H1 (cell line): ENCODE measurements around the gene BEAN1. TPM values are rescaled to one million over a fixed set of nuclear protein-coding genes. Genes with fewer than 3 reads are reported as not detected.
A peak's percentile ranks its signal among the peaks of the same experiment; 100 is the strongest.

Source experiments
- CTCF ChIA-PET: fragments of 300-600 bp; sonication (Branson Sonifier 250); formaldehyde crosslinking; loops from one replicate; lab custom pipeline; 2021; ENCODE audit not compliant: partially characterized antibody; lab: Charles Lee
- POLR2A ChIA-PET: fragments of 300-600 bp; sonication (Branson Sonifier 250); formaldehyde crosslinking; loops from one replicate; lab custom pipeline; 2021; ENCODE audit warnings: inconsistent platforms; ENCODE audit not compliant: partially characterized antibody; lab: Charles Lee
- DNase-seq, 2 experiments: peaks; one replicate each; pipeline versions ENCODE4 v3.0.0 to v3.0.0-alpha.2; 2010 to 2022; ENCODE audit warnings: low spot score in 2 of 2, low read depth in 1 of 2, mixed read lengths in 1 of 2
- FAIRE-seq: peaks from 2 replicates; lab custom pipeline; 2011; peaks lifted over from hg19 to GRCh38; lab: Jason Lieb, UNC
- H2AFZ ChIP-seq: 2 replicates; pipeline ENCODE4 v1.8.1; 2012; ENCODE audit warnings: low read length, inconsistent platforms
- H2AK5ac ChIP-seq: 2 replicates; pipeline ENCODE4 v1.6.1; 2013; ENCODE audit warnings: low read depth, low read length
- H2BK120ac ChIP-seq: replicated peaks from 2 replicates; pipeline ENCODE3; 2013; ENCODE audit warnings: low read depth, low read length, inconsistent platforms
- H2BK12ac ChIP-seq: 2 replicates; pipeline ENCODE4 v1.6.1; 2013; ENCODE audit warnings: low read depth, low read length
- H2BK15ac ChIP-seq: 2 replicates; pipeline ENCODE4 v1.6.1; 2013; ENCODE audit warnings: low read length
- H2BK20ac ChIP-seq: 2 replicates; pipeline ENCODE4 v1.6.1; 2013; ENCODE audit warnings: low read length
- H2BK5ac ChIP-seq: 2 replicates; pipeline ENCODE4 v1.6.1; 2013; ENCODE audit warnings: low read depth, low read length
- H3K14ac ChIP-seq: 2 replicates; pipeline ENCODE4 v1.6.1; 2013; ENCODE audit warnings: inconsistent platforms; ENCODE audit not compliant: insufficient read length
- H3K18ac ChIP-seq: 2 replicates; pipeline ENCODE4 v1.6.1; 2013; ENCODE audit warnings: low read length; ENCODE audit errors: extremely low read depth
- H3K23ac ChIP-seq: 2 replicates; pipeline ENCODE4 v1.6.1; 2013; ENCODE audit warnings: inconsistent platforms; ENCODE audit not compliant: insufficient read length
- H3K23me2 ChIP-seq: 2 replicates; pipeline ENCODE4 v1.6.1; 2013; ENCODE audit warnings: low read depth, low read length
- H3K27ac ChIP-seq: 2 replicates; pipeline ENCODE4 v1.6.1; 2011; ENCODE audit warnings: low read depth, low read length, inconsistent platforms
- H3K27me3 ChIP-seq, 4 experiments: replicated peaks in 1 of 4; 1 replicate in 1 of 4; 2 replicates in 3 of 4; pipeline versions ENCODE4 v1.6.1 to v1.8.1; 2011 to 2013; ENCODE audit warnings: low read length in 3 of 4, mild to moderate bottlenecking in 3 of 4, inconsistent platforms in 2 of 4, mixed read lengths in 2 of 4, moderate library complexity in 1 of 4; ENCODE audit not compliant: control insufficient read depth in 3 of 4, insufficient read depth in 3 of 4; ENCODE audit errors: extremely low read depth in 1 of 4
- H3K36me3 ChIP-seq, 4 experiments: 2 replicates each; pipeline versions ENCODE4 v1.6.1 to v1.8.1; 2011 to 2013; ENCODE audit warnings: mild to moderate bottlenecking in 4 of 4, low read length in 3 of 4, moderate library complexity in 2 of 4, control low read depth in 1 of 4, inconsistent platforms in 1 of 4; ENCODE audit not compliant: insufficient read depth in 4 of 4, control insufficient read depth in 2 of 4
- H3K4ac ChIP-seq: replicated peaks from 2 replicates; pipeline ENCODE3; 2013; ENCODE audit warnings: low read length, low read depth, mixed read lengths, inconsistent platforms; ENCODE audit not compliant: insufficient read length
- H3K4me1 ChIP-seq, 4 experiments: replicated peaks in 1 of 4; 1 replicate in 1 of 4; 2 replicates in 3 of 4; pipeline versions ENCODE4 v1.6.1 to v1.8.1; 2011 to 2013; ENCODE audit warnings: low read length in 3 of 4, inconsistent platforms in 2 of 4, mixed read lengths in 1 of 4; ENCODE audit not compliant: insufficient read depth in 4 of 4, control insufficient read depth in 3 of 4
- H3K4me2 ChIP-seq, 2 experiments: 2 replicates each; pipeline versions ENCODE4 v1.6.1 to v1.8.1; 2011 to 2013; ENCODE audit warnings: low read depth in 2 of 2, low read length in 2 of 2, control low read depth in 1 of 2, inconsistent platforms in 1 of 2, mild to moderate bottlenecking in 1 of 2; ENCODE audit not compliant: insufficient read depth in 1 of 2
- H3K4me3 ChIP-seq, 4 experiments: fragments of 200-600, 300-600 bp in 1 of 4; sonication (generic), shearing (Covaris generic), sonication (Bioruptor Twin) in 1 of 4; 2 replicates each; pipeline versions ENCODE4 v1.5.1 to v1.8.1; 2011 to 2016; ENCODE audit warnings: low read length in 4 of 4, low read depth in 3 of 4, control low read depth in 2 of 4, inconsistent platforms in 2 of 4, mild to moderate bottlenecking in 2 of 4, mixed read lengths in 1 of 4, moderate library complexity in 1 of 4; ENCODE audit not compliant: insufficient read depth in 2 of 4; ENCODE audit errors: extremely low read depth in 1 of 4
- H3K56ac ChIP-seq: replicated peaks from 2 replicates; pipeline ENCODE3; 2013; ENCODE audit warnings: low read depth, mild to moderate bottlenecking, mixed read lengths, low read length, inconsistent platforms; ENCODE audit not compliant: insufficient read length
- H3K79me1 ChIP-seq: 2 replicates; pipeline ENCODE4 v1.6.1; 2013; ENCODE audit warnings: low read depth, low read length, control low read depth
- H3K79me2 ChIP-seq, 2 experiments: 2 replicates each; pipeline versions ENCODE4 v1.6.1 to v1.8.1; 2012 to 2013; ENCODE audit warnings: low read length in 2 of 2, mild to moderate bottlenecking in 2 of 2, inconsistent platforms in 1 of 2; ENCODE audit not compliant: insufficient read depth in 2 of 2, control insufficient read depth in 1 of 2
- H3K9ac ChIP-seq, 4 experiments: replicated peaks in 1 of 4; 1 replicate in 1 of 4; 2 replicates in 3 of 4; pipeline versions ENCODE4 v1.6.1 to v1.8.1; 2011 to 2013; ENCODE audit warnings: low read depth in 3 of 4, low read length in 3 of 4, control low read depth in 2 of 4, mild to moderate bottlenecking in 2 of 4, moderate library complexity in 2 of 4, inconsistent platforms in 1 of 4; ENCODE audit errors: extremely low read depth in 1 of 4
- H3K9me3 ChIP-seq, 2 experiments: 2 replicates each; pipeline versions ENCODE4 v1.6.1 to v1.8.1; 2012 to 2013; ENCODE audit warnings: mild to moderate bottlenecking in 2 of 2, moderate library complexity in 2 of 2, control low read depth in 1 of 2, inconsistent platforms in 1 of 2, low read depth in 1 of 2, low read length in 1 of 2, mixed read lengths in 1 of 2; ENCODE audit not compliant: insufficient read depth in 2 of 2
- H4K20me1 ChIP-seq, 2 experiments: replicated peaks in 1 of 2; 2 replicates each; pipeline versions ENCODE3 to v1.8.1; 2011 to 2013; ENCODE audit warnings: inconsistent platforms in 2 of 2, low read length in 2 of 2, mild to moderate bottlenecking in 1 of 2; ENCODE audit not compliant: insufficient read depth in 2 of 2, control insufficient read depth in 1 of 2
- H4K5ac ChIP-seq: 2 replicates; pipeline ENCODE4 v1.6.1; 2013; ENCODE audit warnings: low read length, low read depth, mixed read lengths, inconsistent platforms; ENCODE audit not compliant: insufficient read length
- H4K8ac ChIP-seq: 2 replicates; pipeline ENCODE4 v1.8.0; 2013; ENCODE audit warnings: mild to moderate bottlenecking, moderate library complexity, low read length, inconsistent platforms; ENCODE audit not compliant: insufficient read depth; ENCODE audit errors: extremely low read depth
- H4K91ac ChIP-seq: replicated peaks from 2 replicates; pipeline ENCODE3; 2013; ENCODE audit warnings: low read length, mixed read lengths, inconsistent platforms; ENCODE audit not compliant: insufficient read length
- ASH2L ChIP-seq: fragments of 200-600, 300-600 bp; sonication (generic); IDR thresholded peaks from one replicate; pipeline ENCODE4 v1.7.1; 2017; ENCODE audit warnings: low read length
- POLR2AphosphoS5 ChIP-seq: IDR thresholded peaks from 2 replicates; pipeline ENCODE4 v1.6.1; 2011; ENCODE audit warnings: low read depth, low read length
- RXRA ChIP-seq: IDR thresholded peaks from 2 replicates; pipeline ENCODE4 v1.6.1; 2011; ENCODE audit warnings: low read depth, mild to moderate bottlenecking, low read length, moderate library complexity; ENCODE audit not compliant: insufficient read depth
- SIN3A ChIP-seq, 2 experiments: IDR thresholded peaks in 1 of 2; conservative IDR thresholded peaks in 1 of 2; 2 replicates each; pipeline ENCODE4 v1.6.1; 2011 to 2012; ENCODE audit warnings: low read length in 2 of 2, improper control_type of control experiment in 1 of 2, low read depth in 1 of 2, mild to moderate bottlenecking in 1 of 2
- SP2 ChIP-seq: IDR thresholded peaks from 2 replicates; pipeline ENCODE4 v1.6.1; 2012; ENCODE audit warnings: mild to moderate bottlenecking, low read length, inconsistent platforms
- TAF7 ChIP-seq: optimal IDR thresholded peaks from 2 replicates; pipeline ENCODE3; 2011; ENCODE audit warnings: low read depth, mild to moderate bottlenecking, inconsistent platforms, low read length, moderate library complexity, borderline replicate concordance
- WGBS, 2 experiments: shearing (Covaris generic) in 1 of 2; methylation state at CpG; one replicate each; pipeline versions ENCODE4 v1.1.6 to v1.1.7; 2013 to 2015; ENCODE audit warnings: low lambda C conversion rate in 2 of 2, mixed read lengths in 2 of 2, inconsistent platforms in 1 of 2, low coverage in 1 of 2, missing lambda C conversion rate in 1 of 2; ENCODE audit not compliant: insufficient replicate concordance in 2 of 2, insufficient coverage in 1 of 2, insufficient read length in 1 of 2; ENCODE audit errors: extremely low coverage in 1 of 2, missing lambda C conversion rate in 1 of 2; 5-methylcytosine and 5-hydroxymethylcytosine counted together
- polyA plus RNA-seq, 7 experiments: library from polyadenylated mRNA; depleted of rRNA in 3 of 7; stranded (reverse) in 5 of 7; unstranded in 2 of 7; fragments of >200 nt in 5 of 7; fragments of 200-250 nt in 2 of 7; gene quantifications; 1 replicate in 5 of 7; 2 replicates in 1 of 7; 4 replicates in 1 of 7; pipeline versions ENCODE4 v1.2.1 to v1.2.3, GENCODE V29; 2011 to 2013; ENCODE audit warnings: missing spikeins in 2 of 7, mixed read lengths in 2 of 7
- total RNA-seq: library from RNA; stranded (reverse); fragmentation: NEBNext Ultra II Directional; extraction: Animal tissue kit (Norgen Biotek cat#: 25700); gene quantifications from 2 replicates; pipeline ENCODE4 v1.2.1, GENCODE V29; 2021

BEAN1 gene
- total and polyA plus RNA-seq, 2 of the 8 experiments (the other 6 are each of a cell fraction or from before 2014, with no cell fraction given) = 0.08 TPM; not detected in 1

DNA sequence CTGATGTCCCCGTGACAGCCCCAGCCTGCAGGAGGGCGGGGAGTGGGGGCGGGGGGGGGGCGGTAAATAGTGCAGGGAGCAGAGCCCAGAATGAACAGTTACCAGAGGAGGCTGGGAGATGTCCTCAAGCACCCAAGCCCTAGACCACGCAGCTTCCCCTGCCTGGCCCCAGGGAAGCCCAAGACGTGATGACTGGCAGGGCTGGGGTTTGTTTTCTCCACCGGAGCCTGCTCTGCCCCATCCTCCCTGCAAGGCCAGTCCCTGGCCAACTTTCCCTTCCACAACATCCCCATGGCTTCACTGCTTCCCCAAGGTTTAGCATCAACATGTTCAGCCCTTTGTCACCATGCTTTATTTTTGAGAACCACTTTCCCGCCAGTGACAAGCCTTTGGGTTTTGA, 1.4 kb upstream of the BEAN1 start:
- no peak overlapping the region for H3K14ac ChIP-seq
- no peak overlapping the region for H2AFZ ChIP-seq
- no peaks in the 10 kb centered on the region for H3K79me2 ChIP-seq
- no peak overlapping the region for H2BK120ac ChIP-seq
- 24% methylated on average over 5 of the region's 8 CpGs; no CpG with 5 or more reads in 1 of the 2 experiments for WGBS, 2 experiments
- TF ChIP-seq SIN3A (conservative IDR thresholded peaks at IDR 0.05 in 1 of 2, IDR thresholded peaks at IDR 0.05 in 1 of 2; ENCODE audit: low read depth in 1 of 2, low read length in 2 of 2) = no peak
- TF ChIP-seq RXRA = no peak
- no peak for TF ChIP-seq TAF7
- TF ChIP-seq SP2 = no peak
- TF ChIP-seq ASH2L = no peak
- TF ChIP-seq POLR2AphosphoS5 = no peak
- TF ChIP-seq, all 59 proteins: peak for 0
- no peak overlapping the region for H3K9ac ChIP-seq
- H3K4me3 ChIP-seq = no peak overlapping the region; a peak in 1 of 8 replicates
- H4K5ac ChIP-seq = no peak overlapping the region
- no peak overlapping the region for H2BK12ac ChIP-seq
- no peak overlapping the region for H2AK5ac ChIP-seq
- no peak overlapping the region for H3K18ac ChIP-seq
- no peak overlapping the region for H3K56ac ChIP-seq
- H3K9me3 ChIP-seq = no peaks in the 10 kb centered on the region
- ChIA-PET CTCF (interaction anchor here (0.9 to 2.3 kb wide), 6 partner anchors 9 to 84 kb away, joined by 3 to 11 read pairs (median 6); no protein-coding TSS in a partner anchor), POLR2A (no interaction called here)
- H4K91ac ChIP-seq = no peak overlapping the region
- no peak overlapping the region for H2BK20ac ChIP-seq
- H3K4me2 ChIP-seq = peak overlapping the region; percentile 67 to 97; a peak in 3 of 4 replicates
- DNase-seq = no peak
- H3K79me1 ChIP-seq = no peaks in the 10 kb centered on the region
- H3K4ac ChIP-seq = no peak overlapping the region
- peaks cover 0 to 29% (median 21%) of the 10 kb centered on the region in 4 experiments; a peak in 6 of 7 replicates for H3K4me1 ChIP-seq
- no peak overlapping the region for H2BK5ac ChIP-seq
- H4K20me1 ChIP-seq = peaks cover 4 to 11% of the 10 kb centered on the region in 2 experiments
- H3K23ac ChIP-seq = no peak overlapping the region
- no peaks in the 10 kb centered on the region for H3K36me3 ChIP-seq
- peaks cover 11% of the 10 kb centered on the region for H3K23me2 ChIP-seq
- no peak overlapping the region for H4K8ac ChIP-seq
- H2BK15ac ChIP-seq = no peak overlapping the region
- no peak overlapping the region for H3K27ac ChIP-seq
- peaks cover 49 to 64% (median 59%) of the 10 kb centered on the region in 4 experiments for H3K27me3 ChIP-seq
- no peak for FAIRE-seq
